Suprapubic skin (tissue), 4 donors: ENCODE results near the gene FUZ.

ENCODE experiments used
- CTCF ChIP-seq, 2 donors: fragments of 200-600 bp in 1 of 2; fragments of 450-650 bp in 1 of 2; sonication (generic) in 1 of 2; IDR thresholded peaks; one replicate each; pipeline ENCODE4 v1.5.1; 2016 to 2019; ENCODE audit warnings: antibody characterized with exemption in 2 of 2, mild to moderate bottlenecking in 1 of 2, moderate library complexity in 1 of 2
- EP300 ChIP-seq: sonication (generic); formaldehyde crosslinking; IDR thresholded peaks from one replicate; pipeline ENCODE4 v1.6.1; 2017; ENCODE audit warnings: antibody characterized with exemption
- POLR2A ChIP-seq, 2 donors: fragments of 450-650 bp; IDR thresholded peaks; one replicate each; pipeline ENCODE4 v1.6.1; 2017; ENCODE audit warnings: antibody characterized with exemption in 2 of 2, mild to moderate bottlenecking in 2 of 2, moderate library complexity in 2 of 2
- POLR2AphosphoS5 ChIP-seq, 3 donors: sonication (generic); formaldehyde crosslinking; IDR thresholded peaks; one replicate each; pipeline ENCODE4 v1.6.1; 2017; ENCODE audit warnings: antibody characterized with exemption in 3 of 3

- TF ChIP-seq CTCF (IDR thresholded peaks at IDR 0.05) (no peak), POLR2AphosphoS5 (IDR thresholded peaks at IDR 0.05) (no peak), POLR2A (IDR thresholded peaks at IDR 0.05) (no peak), EP300 (no peak)
Measured at GRCh38 chr19:49801401-49801888, 11.6 kb downstream of the FUZ start.
